Prostate gland (tissue), 2 donors: ENCODE measurements around the gene PROX1.

Experiments used
- CTCF ChIP-seq, 4 experiments: fragments of 200-600 bp in 2 of 4; fragments of 450-650 bp in 2 of 4; sonication (generic) in 2 of 4; IDR thresholded peaks; 1 replicate in 3 of 4; 2 replicates in 1 of 4; pipeline ENCODE4 v1.5.1; 2016 to 2019; ENCODE audit warnings: antibody characterized with exemption in 4 of 4, mild to moderate bottlenecking in 2 of 4, moderate library complexity in 2 of 4
- POLR2A ChIP-seq: fragments of 450-650 bp; IDR thresholded peaks from one replicate; pipeline ENCODE4 v1.6.1; 2016; ENCODE audit warnings: antibody characterized with exemption, mild to moderate bottlenecking
- POLR2AphosphoS5 ChIP-seq: sonication (generic); formaldehyde crosslinking; IDR thresholded peaks from one replicate; pipeline ENCODE4 v1.6.1; 2017; ENCODE audit warnings: antibody characterized with exemption

DNA sequence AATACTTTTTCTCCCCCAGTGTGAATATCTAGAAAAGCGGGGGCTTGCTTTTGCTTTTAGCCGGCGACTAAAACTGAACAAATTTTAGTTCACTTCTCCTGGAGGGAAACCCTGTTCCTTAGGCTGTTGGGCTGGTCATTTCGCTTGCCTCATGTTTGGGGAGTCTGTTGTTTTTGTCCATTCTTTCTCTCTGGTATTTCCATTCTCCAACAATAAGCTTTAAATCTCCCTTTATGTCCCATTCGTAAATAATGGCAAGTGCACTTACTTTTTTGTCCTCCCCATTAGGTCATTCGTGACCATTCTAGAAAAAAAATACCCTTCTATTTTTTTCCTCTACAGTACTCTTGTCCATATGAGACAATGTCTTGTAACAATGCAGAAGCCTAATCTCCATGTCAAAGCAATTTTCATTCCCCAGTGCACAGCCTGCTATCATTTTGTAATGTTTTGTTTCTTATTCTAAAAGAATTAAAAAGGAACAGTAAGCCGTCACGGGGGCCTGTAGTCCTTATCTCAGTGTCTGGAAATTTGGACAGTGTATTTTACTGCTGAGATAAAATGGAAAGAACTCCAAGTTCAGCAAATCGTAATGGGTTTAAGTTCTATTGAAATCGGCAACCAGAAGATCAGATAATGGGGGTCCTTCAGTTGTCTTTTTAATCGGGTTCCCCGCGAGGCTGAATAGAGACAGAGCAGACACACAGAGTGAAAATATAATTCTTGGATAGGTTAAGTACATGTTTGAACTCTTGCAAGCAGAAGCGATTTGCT is 21.8 kb downstream of the PROX1 start:
- no peak for TF ChIP-seq CTCF (IDR thresholded peaks at IDR 0.05)
- no peak for TF ChIP-seq POLR2A
- no peak for TF ChIP-seq POLR2AphosphoS5
